Stimulated activated CD4-positive, alpha-beta T cell treated with anti-CD3 and anti-CD28 coated beads, Interleukin-12 subunit alpha, Interleukin-12 subunit beta, amount 100 ng/mL, for 48 hours (primary cell): ENCODE data around the gene MRM2.

Source experiments
- DNase-seq, 3 donors: peaks; one replicate each; pipeline ENCODE4 v3.0.0-alpha.2; 2020; ENCODE audit warnings: low read depth in 2 of 3, low spot score in 1 of 3

Gene MRM2

GRCh38 chr7:2205036-2205780, 36.8 kb downstream of the MRM2 start:
- no peak for DNase-seq

- DNase-seq, result no peak
These were observed 37.6 kb downstream of the MRM2 start for GRCh38 chr7:2204446-2204845.

- DNase-seq, result no peak
These were observed 38.2 kb downstream of the MRM2 start for GRCh38 chr7:2203766-2204300.

DNA sequence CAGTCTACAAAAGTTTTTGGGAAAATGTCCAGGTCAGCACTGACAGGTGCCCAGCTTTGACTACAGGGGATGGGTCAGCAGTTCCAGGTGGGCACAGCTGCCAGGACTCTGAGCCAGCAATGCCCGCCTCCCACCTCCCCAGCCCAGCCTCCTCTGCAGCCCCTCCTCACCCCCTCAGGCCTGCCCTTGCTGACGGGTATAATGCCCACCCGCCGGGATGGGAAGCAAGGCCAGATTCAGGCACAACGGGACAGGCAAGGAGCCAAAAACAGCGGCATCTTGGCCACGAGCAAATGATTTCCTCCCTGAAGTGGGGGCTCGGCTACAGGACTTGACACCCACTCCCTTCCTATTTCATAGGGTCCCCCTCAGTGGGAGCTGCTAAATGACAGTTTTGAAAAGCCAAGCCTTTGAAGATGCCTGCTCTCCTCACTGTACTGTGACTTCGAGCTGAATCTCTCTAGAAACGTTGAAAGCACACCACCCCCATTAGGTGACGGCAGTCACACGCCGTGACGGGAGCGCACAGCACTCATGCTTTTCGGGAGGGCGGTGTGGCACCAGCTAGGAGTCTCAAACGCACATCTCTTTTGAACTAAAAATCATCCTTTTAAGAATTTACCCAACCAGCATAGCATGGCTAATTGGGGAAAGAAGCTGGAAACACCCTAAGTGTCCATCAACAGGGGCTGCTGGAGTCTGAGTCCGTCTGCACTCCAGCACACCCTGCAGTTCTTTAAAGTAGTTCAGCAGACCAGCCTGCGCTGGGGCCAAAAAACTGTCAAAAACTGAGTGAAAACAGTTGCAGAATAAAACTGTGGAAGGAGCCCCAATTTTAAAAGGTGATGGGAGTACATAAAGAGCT, 38.9 kb downstream of the MRM2 start:
- DNase-seq, result no peak

DNA sequence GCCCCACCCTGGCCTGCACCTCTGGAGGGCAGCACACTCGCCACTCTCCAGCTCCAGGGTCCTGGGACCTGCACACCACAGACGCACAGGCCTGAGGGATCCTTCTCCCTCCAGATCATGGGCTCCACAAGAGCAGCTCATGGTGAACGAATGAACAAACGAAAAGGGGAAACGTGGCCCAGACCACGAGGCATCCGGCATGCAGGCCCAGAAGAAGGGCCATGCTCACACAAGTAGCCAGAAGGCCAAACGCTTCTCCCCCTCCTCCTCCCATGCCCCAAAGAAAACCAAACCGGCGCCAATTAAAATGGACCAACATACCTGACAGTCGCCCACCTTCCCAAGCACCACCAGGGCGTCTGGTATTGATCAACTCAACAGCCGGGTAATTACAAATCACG, 39.6 kb downstream of the MRM2 start:
- DNase-seq, result no peak

DNA sequence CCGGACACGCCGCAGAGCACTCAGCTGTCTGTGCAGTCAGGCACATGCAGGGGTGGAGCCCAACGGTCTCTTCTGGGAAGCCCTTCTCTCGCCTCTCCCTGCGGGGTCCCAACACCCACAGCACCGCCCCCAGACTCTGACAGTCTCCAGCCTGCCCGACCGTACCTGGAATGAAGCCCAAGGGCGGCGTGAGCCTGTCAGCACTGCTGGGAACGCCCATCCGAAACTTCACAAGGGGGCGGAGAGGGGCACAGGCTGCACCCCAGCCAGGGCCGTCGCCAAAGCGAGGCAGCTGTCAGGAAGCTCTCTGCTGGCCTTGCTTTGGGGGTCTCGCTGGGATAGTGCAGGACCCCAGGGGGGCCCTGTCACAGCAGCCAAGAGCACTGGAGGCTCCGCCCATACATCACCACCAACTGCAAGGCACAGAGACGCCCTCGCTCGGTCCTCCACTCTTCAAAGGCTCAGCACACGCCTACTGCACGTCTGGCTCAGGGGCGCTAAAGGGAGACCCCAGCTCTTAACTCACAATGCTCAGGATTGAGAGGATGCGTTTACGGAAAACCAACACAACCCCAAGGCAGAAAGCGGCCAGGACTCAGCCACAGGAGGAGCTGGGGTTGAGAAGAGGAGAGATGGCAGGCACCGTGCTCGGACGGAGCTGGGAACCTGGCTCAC, 40.2 kb downstream of the MRM2 start:
- DNase-seq, result no peak

GRCh38 chr7:2201128-2201527, 40.9 kb downstream of the MRM2 start:
- DNase-seq, result no peak

- DNase-seq, result no peak
These were observed 41.4 kb downstream of the MRM2 start for GRCh38 chr7:2200584-2200980.

- no peak for DNase-seq
These were observed 41.9 kb downstream of the MRM2 start for GRCh38 chr7:2199956-2200583.

DNA sequence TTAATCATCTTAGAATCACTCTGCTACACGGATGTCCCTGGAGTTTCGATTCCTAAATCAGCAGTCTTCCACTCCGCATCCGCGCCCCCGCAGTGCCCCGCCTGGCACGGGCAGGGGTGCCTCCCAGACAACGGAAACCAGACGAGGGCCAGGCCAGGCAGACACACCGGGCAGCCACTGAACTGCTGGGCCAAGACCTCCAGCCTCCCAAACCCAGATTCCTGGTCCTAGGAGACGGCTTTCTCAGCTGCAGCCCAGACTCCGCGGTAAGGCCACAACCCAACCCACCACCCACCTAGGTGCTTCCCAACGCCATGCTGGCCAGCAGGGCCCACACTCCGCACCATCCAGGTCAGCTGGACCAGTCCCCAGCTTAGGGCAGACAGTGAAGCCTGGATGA, 42.5 kb downstream of the MRM2 start:
- no peak for DNase-seq

DNA sequence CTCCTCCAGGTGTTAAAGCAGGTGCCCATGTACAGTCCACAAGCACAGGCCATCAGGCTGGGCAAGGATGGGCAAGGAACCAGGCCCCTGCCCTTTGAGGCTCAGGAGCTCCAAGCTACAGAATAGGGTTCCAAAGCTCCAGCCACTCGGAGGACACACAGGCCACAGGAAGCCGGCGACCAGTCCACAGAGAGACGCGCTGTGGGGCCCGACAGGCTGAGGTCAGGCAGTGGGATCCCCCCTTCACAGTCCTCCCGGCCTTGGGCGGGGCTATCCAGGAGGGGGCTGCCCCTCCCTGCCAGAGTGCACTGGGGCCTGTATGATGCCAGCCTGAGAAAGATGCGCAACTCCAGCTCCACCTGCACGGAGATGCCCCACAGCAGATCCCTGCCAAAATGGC, 43.2 kb downstream of the MRM2 start:
- DNase-seq, result no peak

- DNase-seq, result no peak
These were observed 43.8 kb downstream of the MRM2 start for GRCh38 chr7:2198206-2198605.

GRCh38 chr7:2197436-2198155, 44.4 kb downstream of the MRM2 start:
- DNase-seq, result no peak

GRCh38 chr7:2196381-2197378, 45.3 kb downstream of the MRM2 start:
- no peak for DNase-seq

DNA sequence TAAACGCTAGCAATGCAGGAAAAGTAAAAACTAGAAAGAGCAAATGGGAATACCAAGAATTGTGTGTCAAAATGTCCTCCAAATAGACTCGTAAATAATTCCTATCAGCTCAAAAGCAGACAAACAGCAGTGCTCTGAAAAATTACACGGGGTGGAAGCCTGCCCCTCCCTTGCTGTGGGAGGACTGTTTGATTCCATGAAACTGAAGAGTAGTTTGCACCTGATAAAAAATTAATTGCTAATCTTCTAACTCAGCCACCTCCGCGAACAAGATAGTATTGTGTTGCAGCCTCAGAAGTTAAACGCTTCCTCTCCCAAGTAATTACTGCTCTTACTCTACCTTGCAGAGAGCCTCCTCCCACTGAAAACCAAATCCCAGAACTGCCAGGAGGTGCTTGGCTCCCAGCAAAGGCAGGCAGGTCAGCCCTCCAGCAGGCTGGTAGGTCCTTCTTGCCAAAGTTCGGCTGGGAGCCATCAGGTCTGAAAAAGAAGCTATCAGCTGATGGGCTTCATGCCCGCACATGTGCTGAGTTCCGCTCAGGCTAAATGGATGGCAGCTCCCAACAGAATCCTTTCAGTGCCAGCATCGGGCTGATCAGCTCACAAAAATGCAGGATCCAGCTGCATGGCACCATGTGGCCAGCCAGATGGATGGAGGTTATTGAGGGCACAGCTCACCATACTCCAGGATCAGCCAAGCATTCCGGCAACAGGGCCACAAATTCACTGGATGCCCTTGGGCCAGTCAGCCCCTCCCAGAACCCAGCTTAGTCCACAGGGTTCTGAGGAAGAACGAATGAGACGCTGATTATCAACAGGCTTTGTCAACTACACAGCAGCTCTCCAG, 46.4 kb downstream of the MRM2 start:
- DNase-seq, result no peak

GRCh38 chr7:2193575-2194305, 48.3 kb downstream of the MRM2 start:
- no peak for DNase-seq

DNA sequence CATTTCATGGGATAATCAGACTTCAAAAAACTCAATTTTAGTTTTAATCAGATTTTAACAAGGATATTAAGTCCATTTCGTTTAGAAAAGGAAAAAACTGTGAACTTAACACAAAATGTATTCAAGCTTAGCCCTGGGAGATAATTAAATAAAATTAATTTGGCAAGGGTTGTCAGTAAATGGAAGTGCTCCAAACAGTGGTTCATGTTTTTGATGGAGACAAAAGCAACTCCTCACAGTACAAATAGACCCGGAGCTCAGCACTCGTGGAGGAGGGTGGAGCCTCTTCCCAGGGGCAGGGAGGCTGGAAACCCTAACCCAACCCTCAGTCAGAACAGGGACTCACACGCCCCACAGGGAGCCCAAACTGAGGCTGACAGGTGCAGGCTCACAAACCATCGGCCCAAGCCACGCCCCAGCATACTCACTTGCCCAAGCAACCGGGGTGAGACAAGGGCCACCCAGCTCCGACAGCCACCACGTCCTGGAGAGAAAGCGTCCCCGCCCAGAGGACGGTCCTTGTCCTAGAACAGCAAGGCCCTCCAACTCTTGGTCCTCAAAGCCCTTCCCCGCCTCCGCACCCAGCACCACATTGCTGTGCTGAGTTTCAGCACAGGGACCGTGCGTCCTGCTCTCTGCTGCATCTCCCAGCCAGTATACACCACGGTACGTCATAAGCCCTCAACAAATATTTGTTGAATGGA, 49.0 kb downstream of the MRM2 start:
- DNase-seq, result no peak
